Measurements from ENCODE around the gene SNRPF. TPM values are rescaled to one million over a fixed set of nuclear protein-coding genes. Genes with fewer than 3 reads are reported as not detected.

SNRPF gene
- total RNA-seq, 4 donors from 2014 or later = 4.9 to 14.7 (median 7.9) TPM

DNA sequence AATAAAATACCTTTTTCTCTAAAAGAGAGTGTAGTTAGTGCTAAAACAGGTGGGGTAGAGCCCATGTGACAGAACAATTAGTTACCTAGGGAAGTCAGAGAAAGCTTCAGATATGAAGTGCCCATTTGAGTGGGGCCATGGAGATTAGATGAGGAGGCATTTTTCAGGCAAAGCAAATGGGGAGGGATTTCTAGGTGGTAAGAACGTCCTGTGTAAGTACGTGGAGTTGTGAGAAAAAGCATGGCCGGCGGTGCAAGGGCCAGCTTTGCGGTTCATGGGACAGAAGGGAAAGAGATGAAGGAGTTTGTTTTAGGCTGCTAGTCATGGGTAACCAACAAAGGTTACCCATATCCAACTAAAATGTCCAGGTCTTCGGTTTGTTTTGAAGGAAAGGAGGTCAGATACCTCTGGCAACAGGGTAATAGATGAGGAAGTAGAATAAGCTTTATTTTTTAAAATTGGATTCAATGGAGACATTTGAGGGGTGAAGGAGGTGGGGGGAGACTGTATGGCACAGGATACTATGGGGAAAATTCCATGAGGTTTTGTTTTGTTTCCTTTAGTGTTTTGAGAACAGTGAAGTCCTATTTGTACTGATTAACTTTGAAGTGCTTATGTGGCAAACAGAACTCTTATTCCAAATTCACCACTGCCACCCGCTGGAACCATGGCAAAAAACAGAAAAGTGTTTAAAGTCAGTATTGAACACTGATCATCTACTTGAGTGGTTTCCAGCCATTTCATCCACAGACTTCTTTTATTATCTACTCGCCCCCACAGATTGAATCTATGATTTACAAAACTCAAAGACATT lies 10.0 kb upstream of the SNRPF start:
- DNase-seq (ENCODE audit: low spot score) = no peak
- no peak for ATAC-seq (ENCODE audit: low FRiP score)
- TF ChIP-seq, protein P1, sequence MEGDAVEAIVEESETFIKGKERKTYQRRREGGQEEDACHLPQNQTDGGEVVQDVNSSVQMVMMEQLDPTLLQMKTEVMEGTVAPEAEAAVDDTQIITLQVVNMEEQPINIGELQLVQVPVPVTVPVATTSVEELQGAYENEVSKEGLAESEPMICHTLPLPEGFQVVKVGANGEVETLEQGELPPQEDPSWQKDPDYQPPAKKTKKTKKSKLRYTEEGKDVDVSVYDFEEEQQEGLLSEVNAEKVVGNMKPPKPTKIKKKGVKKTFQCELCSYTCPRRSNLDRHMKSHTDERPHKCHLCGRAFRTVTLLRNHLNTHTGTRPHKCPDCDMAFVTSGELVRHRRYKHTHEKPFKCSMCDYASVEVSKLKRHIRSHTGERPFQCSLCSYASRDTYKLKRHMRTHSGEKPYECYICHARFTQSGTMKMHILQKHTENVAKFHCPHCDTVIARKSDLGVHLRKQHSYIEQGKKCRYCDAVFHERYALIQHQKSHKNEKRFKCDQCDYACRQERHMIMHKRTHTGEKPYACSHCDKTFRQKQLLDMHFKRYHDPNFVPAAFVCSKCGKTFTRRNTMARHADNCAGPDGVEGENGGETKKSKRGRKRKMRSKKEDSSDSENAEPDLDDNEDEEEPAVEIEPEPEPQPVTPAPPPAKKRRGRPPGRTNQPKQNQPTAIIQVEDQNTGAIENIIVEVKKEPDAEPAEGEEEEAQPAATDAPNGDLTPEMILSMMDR (IDR thresholded peaks at IDR 0.05) = no peak

DNA sequence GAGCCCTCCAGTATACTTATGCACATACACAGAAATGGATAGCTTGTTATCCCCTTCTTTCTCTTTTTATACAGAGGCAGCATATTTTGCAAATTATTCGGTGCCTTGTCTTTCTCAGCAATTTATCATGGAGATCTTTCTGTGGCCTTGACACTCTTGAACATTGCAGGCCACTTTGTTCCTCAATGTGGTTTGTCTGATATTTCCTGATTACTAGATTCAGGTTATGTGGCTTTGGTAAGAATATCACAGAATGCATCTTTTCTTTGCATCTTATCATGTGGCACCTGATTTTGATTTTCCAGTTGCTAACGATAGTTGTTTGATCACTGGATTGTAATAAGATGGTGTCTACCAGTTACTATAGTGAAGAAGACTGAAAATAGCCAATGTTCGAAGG lies 7.1 kb upstream of the SNRPF start:
- TF ChIP-seq, protein P1 (IDR thresholded peaks at IDR 0.05) = no peak
- ATAC-seq (ENCODE audit: low FRiP score) = no peak
- DNase-seq (ENCODE audit: low spot score) = no peak

DNA sequence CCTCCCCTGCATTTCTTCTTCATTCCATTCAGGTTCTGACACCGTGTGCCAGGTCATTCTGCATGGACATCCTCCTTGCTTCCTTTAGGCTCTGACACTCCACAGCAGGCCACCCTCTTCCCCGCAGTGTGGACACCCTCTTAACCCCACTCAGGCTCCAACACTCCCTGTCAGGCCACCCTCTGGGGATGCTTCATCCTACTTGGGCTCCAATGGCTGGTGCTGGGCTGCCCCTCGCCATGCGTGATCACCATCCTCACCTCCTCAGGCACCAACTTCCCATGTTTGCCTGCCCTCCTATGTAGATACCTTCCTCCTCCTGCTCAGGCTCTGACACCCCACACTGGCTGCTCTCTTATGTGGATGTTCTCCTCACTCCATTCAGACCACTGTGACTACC lies 6.6 kb upstream of the SNRPF start:
- TF ChIP-seq, protein P1 (IDR thresholded peaks at IDR 0.05) = no peak
- ATAC-seq (ENCODE audit: low FRiP score) (no peak), DNase-seq (ENCODE audit: low spot score) (no peak)

DNA sequence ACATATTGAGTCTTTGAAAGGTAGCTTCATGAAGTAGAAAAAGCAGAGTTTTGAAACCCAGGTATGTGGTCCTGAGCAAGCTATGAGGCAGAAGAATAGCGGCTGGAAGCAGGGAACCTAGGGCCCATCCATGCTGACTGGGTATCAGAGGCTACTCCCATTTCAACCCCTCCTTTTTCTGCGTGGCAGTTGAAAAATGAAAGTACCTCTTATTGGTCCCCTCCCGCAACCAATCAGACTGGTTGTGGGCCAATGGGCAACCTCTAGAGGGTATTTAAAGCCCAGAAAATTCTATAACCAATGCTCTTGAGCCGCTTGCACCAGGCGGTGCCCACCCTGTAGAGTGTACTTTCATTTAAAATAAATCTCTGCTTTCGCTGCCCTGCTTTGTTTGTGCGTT lies 1.6 kb upstream of the SNRPF start:
- ATAC-seq (ENCODE audit: low FRiP score) (no peak), DNase-seq (ENCODE audit: low spot score) (no peak)
- TF ChIP-seq, protein P1 (IDR thresholded peaks at IDR 0.05) = no peak

DNA sequence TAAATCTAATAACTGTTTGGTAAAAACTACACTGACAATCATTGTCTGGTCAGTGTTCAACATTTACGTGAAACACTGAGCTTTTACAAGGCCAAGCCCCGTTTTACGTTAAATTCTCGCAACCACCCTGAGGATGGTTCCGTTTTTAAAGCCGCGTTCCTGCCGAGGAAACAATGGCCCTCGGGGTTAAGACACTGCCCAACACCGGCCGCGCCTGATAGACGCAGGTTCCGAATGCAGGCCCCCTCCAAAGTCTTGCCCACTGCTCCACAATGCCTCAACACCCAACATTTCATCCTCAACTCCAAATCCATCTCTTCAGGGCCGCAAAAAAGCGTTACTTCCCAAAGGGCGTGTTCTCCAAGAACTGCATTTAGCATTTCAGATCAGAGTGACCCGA lies 953 bp upstream of the SNRPF start:
- TF ChIP-seq, protein P1 (IDR thresholded peaks at IDR 0.05) = no peak
- DNase-seq (ENCODE audit: low spot score) = no peak
- no peak for ATAC-seq (ENCODE audit: low FRiP score)

DNA sequence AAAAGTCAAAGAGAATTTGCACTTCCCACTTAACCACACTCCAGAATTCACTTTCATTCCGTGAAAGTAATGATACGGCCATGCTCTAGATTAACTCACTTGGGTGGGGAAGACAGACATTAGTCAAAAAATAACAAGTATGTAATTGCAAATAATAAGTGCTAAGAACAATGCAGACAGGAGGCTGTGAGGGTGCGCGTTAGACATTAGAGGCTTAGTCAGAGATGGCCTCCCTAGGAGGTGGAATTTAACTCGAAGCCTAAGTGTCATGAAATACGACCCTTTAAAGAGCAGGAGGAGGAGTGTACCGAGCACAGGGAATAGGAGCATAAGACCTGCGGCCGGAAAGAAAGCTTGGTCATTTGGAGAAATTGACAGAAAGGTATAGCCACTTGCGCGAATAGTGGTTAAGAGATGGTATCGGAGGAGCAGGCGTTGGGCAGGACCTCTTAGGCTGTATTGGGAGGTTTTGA lies 628 bp downstream of the SNRPF start:
- no peak for DNase-seq (ENCODE audit: low spot score)
- TF ChIP-seq, protein P1 (IDR thresholded peaks at IDR 0.05) = no peak
- ATAC-seq (ENCODE audit: low FRiP score) = no peak
